Measurements from ENCODE around the gene TMEM174. TPM values are rescaled to one million over a fixed set of nuclear protein-coding genes. Genes with fewer than 3 reads are reported as not detected.

Gene TMEM174
- total RNA-seq, 1 donor from 2014 or later: not detected

GRCh38 chr5:73178265-73178664 lies 5.3 kb downstream of the TMEM174 start:
- Histone ChIP-seq H3K27ac (no peak overlapping the region), H3K4me3 (no peak overlapping the region), H3K4me1 (no peaks in the 10 kb centered on the region), H3K27me3 (no peaks in the 10 kb centered on the region), H3K36me3 (no peaks in the 10 kb centered on the region), H3K9me3 (no peaks in the 10 kb centered on the region)
- intact Hi-C loops (cut with DNase I): no loop called here
- no peak for DNase-seq (ENCODE audit: extremely low spot score in 2 of 2)
- TF ChIP-seq POLR2A (IDR thresholded peaks at IDR 0.05) (no peak), CTCF (IDR thresholded peaks at IDR 0.05) (no peak), POLR2AphosphoS5 (IDR thresholded peaks at IDR 0.05; ENCODE audit: insufficient read depth in 1 of 2, low read depth in 1 of 2) (no peak)

- no peak for TF ChIP-seq CTCF (IDR thresholded peaks at IDR 0.05)
- TF ChIP-seq POLR2AphosphoS5 (IDR thresholded peaks at IDR 0.05; ENCODE audit: insufficient read depth in 1 of 2, low read depth in 1 of 2): no peak
- TF ChIP-seq POLR2A (IDR thresholded peaks at IDR 0.05): no peak
- intact Hi-C loops (cut with DNase I): no loop called here
- Histone ChIP-seq H3K4me1 (no peaks in the 10 kb centered on the region), H3K9me3 (no peaks in the 10 kb centered on the region), H3K27me3 (no peaks in the 10 kb centered on the region), H3K27ac (no peak overlapping the region), H3K36me3 (no peaks in the 10 kb centered on the region), H3K4me3 (no peak overlapping the region)
- DNase-seq (ENCODE audit: extremely low spot score in 2 of 2): no peak
Observed at GRCh38 chr5:73179730-73180129, 6.7 kb downstream of the TMEM174 start.

GRCh38 chr5:73180566-73180965 lies 7.6 kb downstream of the TMEM174 start:
- no peaks in the 10 kb centered on the region for H3K36me3 ChIP-seq
- intact Hi-C loops (cut with DNase I): no loop called here

GRCh38 chr5:73182307-73182706 lies 9.3 kb downstream of the TMEM174 start:
- H3K36me3 ChIP-seq: no peaks in the 10 kb centered on the region
- no peaks in the 10 kb centered on the region for H3K27me3 ChIP-seq
- H3K4me1 ChIP-seq: no peaks in the 10 kb centered on the region
- no peaks in the 10 kb centered on the region for H3K9me3 ChIP-seq
- H3K27ac ChIP-seq: no peak overlapping the region
- no peak overlapping the region for H3K4me3 ChIP-seq
- DNase-seq (ENCODE audit: extremely low spot score in 2 of 2): no peak
- intact Hi-C loops (cut with DNase I): no loop called here
- TF ChIP-seq POLR2A (IDR thresholded peaks at IDR 0.05) (no peak), POLR2AphosphoS5 (IDR thresholded peaks at IDR 0.05; ENCODE audit: insufficient read depth in 1 of 2, low read depth in 1 of 2) (no peak), CTCF (IDR thresholded peaks at IDR 0.05) (no peak)

More at GRCh38 chr5:73180566-73180965, 7.6 kb downstream of the TMEM174 start:
- Histone ChIP-seq H3K27ac (no peak overlapping the region), H3K4me1 (no peaks in the 10 kb centered on the region), H3K9me3 (no peaks in the 10 kb centered on the region), H3K27me3 (no peaks in the 10 kb centered on the region), H3K4me3 (no peak overlapping the region)
- TF ChIP-seq CTCF (IDR thresholded peaks at IDR 0.05) (no peak), POLR2A (IDR thresholded peaks at IDR 0.05) (no peak), POLR2AphosphoS5 (IDR thresholded peaks at IDR 0.05; ENCODE audit: insufficient read depth in 1 of 2, low read depth in 1 of 2) (no peak)
- no peak for DNase-seq (ENCODE audit: extremely low spot score in 2 of 2)

- no peaks in the 10 kb centered on the region for H3K4me1 ChIP-seq
- no peaks in the 10 kb centered on the region for H3K9me3 ChIP-seq
- H3K27ac ChIP-seq: no peak overlapping the region
- DNase-seq (ENCODE audit: extremely low spot score in 2 of 2): no peak
- intact Hi-C loops (cut with DNase I): no loop called here
- H3K27me3 ChIP-seq: no peaks in the 10 kb centered on the region
- no peaks in the 10 kb centered on the region for H3K36me3 ChIP-seq
- no peak overlapping the region for H3K4me3 ChIP-seq
- TF ChIP-seq POLR2A (IDR thresholded peaks at IDR 0.05): no peak
- TF ChIP-seq CTCF (IDR thresholded peaks at IDR 0.05): no peak
- TF ChIP-seq POLR2AphosphoS5 (IDR thresholded peaks at IDR 0.05; ENCODE audit: insufficient read depth in 1 of 2, low read depth in 1 of 2): no peak
Observed at GRCh38 chr5:73183000-73183399, 10.0 kb downstream of the TMEM174 start.

All from vagina (tissue), 2 donors.